Colonic mucosa (tissue), 4 donors: ENCODE measurements around the gene MINPP1. TPM values are rescaled to one million over a fixed set of nuclear protein-coding genes. Genes with fewer than 3 reads are reported as not detected.

Experiments used
- DNase-seq: peaks from one replicate; pipeline ENCODE4 v3.0.0-alpha.2; 2020
- H3K27ac ChIP-seq: fragments of 200-600 bp; one replicate; pipeline ENCODE4 v1.8.0; 2021
- H3K27me3 ChIP-seq: fragments of 200-600 bp; one replicate; pipeline ENCODE4 v1.8.0; 2021
- H3K36me3 ChIP-seq: fragments of 200-600 bp; one replicate; pipeline ENCODE4 v1.8.0; 2021
- H3K4me1 ChIP-seq: fragments of 200-600 bp; one replicate; pipeline ENCODE4 v1.8.0; 2021; ENCODE audit warnings: mild to moderate bottlenecking
- H3K4me3 ChIP-seq: fragments of 200-600 bp; one replicate; pipeline ENCODE4 v1.8.0; 2021
- H3K9ac ChIP-seq, 2 donors: one replicate each; pipeline ENCODE4 v1.7.0; 2013; ENCODE audit warnings: control low read depth in 2 of 2, low read depth in 2 of 2, low read length in 2 of 2
- H3K9me3 ChIP-seq: fragments of 200-600 bp; one replicate; pipeline ENCODE4 v1.8.0; 2021
- intact Hi-C: fragments of 100-400 bp; cut with DNase I; formaldehyde crosslinking; loops from one replicate; pipeline ENCODE4 v1.14.1; 2022
- total RNA-seq, 2 donors: library from RNA; stranded (reverse); fragmentation: NEBNext Ultra II Directional in 1 of 2; extraction: Animal tissue kit (Norgen Biotek cat#: 25700) in 1 of 2; gene quantifications; one replicate each; pipeline ENCODE4 v1.2.1, GENCODE V29; 2021
- TF ChIP-seq, protein P1 (sequence below): fragments of 200-600 bp; IDR thresholded peaks from one replicate; pipeline ENCODE4 v1.8.0; 2022; ENCODE audit warnings: antibody characterized with exemption, mild to moderate bottlenecking
- donor health status: healthy.
- donor health status: DM: no; HTN: no; CAD: no.
- donor health status: DM: no; HTN: no; CAD: no.

Gene MINPP1
- total RNA-seq, 2 donors from 2014 or later = 19.7 to 24.0 TPM

GRCh38 chr10:87500646-87501048 lies 4.0 kb upstream of the MINPP1 start:
- no peak overlapping the region for H3K27ac ChIP-seq
- no peaks in the 10 kb centered on the region for H3K9me3 ChIP-seq
- intact Hi-C loops = no loop called here
- H3K4me3 ChIP-seq = no peak overlapping the region
- H3K9ac ChIP-seq = no peak overlapping the region
- TF ChIP-seq, protein P1, sequence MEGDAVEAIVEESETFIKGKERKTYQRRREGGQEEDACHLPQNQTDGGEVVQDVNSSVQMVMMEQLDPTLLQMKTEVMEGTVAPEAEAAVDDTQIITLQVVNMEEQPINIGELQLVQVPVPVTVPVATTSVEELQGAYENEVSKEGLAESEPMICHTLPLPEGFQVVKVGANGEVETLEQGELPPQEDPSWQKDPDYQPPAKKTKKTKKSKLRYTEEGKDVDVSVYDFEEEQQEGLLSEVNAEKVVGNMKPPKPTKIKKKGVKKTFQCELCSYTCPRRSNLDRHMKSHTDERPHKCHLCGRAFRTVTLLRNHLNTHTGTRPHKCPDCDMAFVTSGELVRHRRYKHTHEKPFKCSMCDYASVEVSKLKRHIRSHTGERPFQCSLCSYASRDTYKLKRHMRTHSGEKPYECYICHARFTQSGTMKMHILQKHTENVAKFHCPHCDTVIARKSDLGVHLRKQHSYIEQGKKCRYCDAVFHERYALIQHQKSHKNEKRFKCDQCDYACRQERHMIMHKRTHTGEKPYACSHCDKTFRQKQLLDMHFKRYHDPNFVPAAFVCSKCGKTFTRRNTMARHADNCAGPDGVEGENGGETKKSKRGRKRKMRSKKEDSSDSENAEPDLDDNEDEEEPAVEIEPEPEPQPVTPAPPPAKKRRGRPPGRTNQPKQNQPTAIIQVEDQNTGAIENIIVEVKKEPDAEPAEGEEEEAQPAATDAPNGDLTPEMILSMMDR = no peak
- no peaks in the 10 kb centered on the region for H3K36me3 ChIP-seq
- no peaks in the 10 kb centered on the region for H3K27me3 ChIP-seq
- no peaks in the 10 kb centered on the region for H3K4me1 ChIP-seq
- peak; percentile 24 for DNase-seq

DNA sequence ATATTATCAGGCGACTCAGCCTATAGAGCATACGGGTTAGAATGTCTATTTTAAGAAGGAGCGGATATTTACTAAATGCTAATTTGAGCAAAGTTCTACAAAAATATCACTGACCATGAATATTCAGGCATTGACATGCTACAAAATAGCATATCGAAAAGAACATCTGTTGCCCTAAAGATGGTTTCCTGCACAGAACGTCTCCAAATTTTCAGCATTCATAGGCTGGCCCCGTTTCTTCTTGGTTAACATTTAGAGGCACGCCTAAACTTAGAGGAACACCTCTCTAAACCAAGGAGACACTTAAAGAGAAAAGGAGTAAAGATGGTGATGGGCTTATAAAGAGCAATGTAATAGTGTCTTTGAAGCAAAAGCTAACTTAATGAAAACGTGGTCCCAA lies 1.3 kb upstream of the MINPP1 start:
- Histone ChIP-seq H3K36me3 (no peaks in the 10 kb centered on the region), H3K9ac (no peak overlapping the region), H3K27me3 (no peaks in the 10 kb centered on the region), H3K4me3 (no peak overlapping the region), H3K27ac (no peak overlapping the region), H3K4me1 (no peaks in the 10 kb centered on the region), H3K9me3 (no peaks in the 10 kb centered on the region)
- intact Hi-C loops = no loop called here
- TF ChIP-seq, protein P1 = no peak
- DNase-seq = no peak

DNA sequence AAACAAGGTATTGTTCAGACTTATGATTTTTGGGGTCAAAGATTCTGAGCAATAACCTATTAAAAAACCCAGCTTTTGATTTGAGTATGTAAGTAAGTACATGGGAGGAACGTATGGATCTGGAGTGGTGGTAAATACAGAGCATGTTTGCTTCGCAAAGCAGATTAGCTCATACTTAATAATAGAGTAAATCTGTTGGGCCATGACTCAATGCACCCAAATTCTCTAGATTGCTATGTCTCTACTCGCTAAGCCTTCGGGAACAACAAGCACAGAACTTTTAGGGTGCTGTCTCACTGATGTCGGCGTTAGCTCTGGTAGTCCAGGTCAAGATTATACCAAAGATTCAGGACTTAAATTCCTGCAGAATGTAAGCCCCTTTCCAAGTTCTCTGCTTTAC lies 807 bp upstream of the MINPP1 start:
- Histone ChIP-seq H3K27ac (no peak overlapping the region), H3K9ac (peak overlapping the region; percentile 73 to 88), H3K9me3 (no peaks in the 10 kb centered on the region), H3K4me1 (no peaks in the 10 kb centered on the region), H3K4me3 (peak overlapping the region; percentile 89), H3K27me3 (no peaks in the 10 kb centered on the region), H3K36me3 (no peaks in the 10 kb centered on the region)
- DNase-seq = no peak
- intact Hi-C loops = no loop called here
- TF ChIP-seq, protein P1 = no peak

- Histone ChIP-seq H3K4me1 (no peaks in the 10 kb centered on the region), H3K27ac (peak overlapping the region; percentile 83), H3K4me3 (peak overlapping the region; percentile 89), H3K9ac (peak overlapping the region; percentile 73 to 88), H3K27me3 (no peaks in the 10 kb centered on the region), H3K9me3 (no peaks in the 10 kb centered on the region), H3K36me3 (no peaks in the 10 kb centered on the region)
- intact Hi-C loops = no loop called here
- TF ChIP-seq, protein P1 = no peak
- no peak for DNase-seq
Observed at GRCh38 chr10:87504307-87504639, 420 bp upstream of the MINPP1 start.

- Histone ChIP-seq H3K9ac (peak overlapping the region; percentile 73 to 88), H3K27ac (peak overlapping the region; percentile 83), H3K27me3 (no peaks in the 10 kb centered on the region), H3K9me3 (no peaks in the 10 kb centered on the region), H3K36me3 (no peaks in the 10 kb centered on the region), H3K4me1 (no peaks in the 10 kb centered on the region), H3K4me3 (peak overlapping the region; percentile 89)
- intact Hi-C loops = no loop called here
- DNase-seq = peak; percentile 73
- TF ChIP-seq, protein P1 = peak; percentile 37
Observed at GRCh38 chr10:87505366-87506111, 846 bp downstream of the MINPP1 start.
